IMR-90 (cell line): ENCODE results near the gene MUC5B. TPM values are rescaled to one million over a fixed set of nuclear protein-coding genes. Genes with fewer than 3 reads are reported as not detected.

Source experiments
- ATAC-seq: fragments of 200-7000 bp; cut with Tn5 transposase; 2 replicates; pipeline ENCODE4 v1.9.1; 2020; ENCODE audit warnings: low read depth, mild to moderate bottlenecking, moderate library complexity
- BruUV-seq: library from RNA; stranded (reverse); fragments of 400-500 nt; replicated peaks from 2 replicates; lab custom pipeline; 2021; lab: Mats Ljungman, UMichigan
- CTCF ChIA-PET: fragments of 300-600 bp; formaldehyde crosslinking; extraction: SDS; loops from one replicate; lab custom pipeline; 2021; ENCODE audit warnings: antibody characterized with exemption; lab: Yijun Ruan, JAX
- POLR2A ChIA-PET: fragments of 300-600 bp; sonication (Branson Sonifier 250); formaldehyde crosslinking; loops from one replicate; lab custom pipeline; 2022; ENCODE audit warnings: antibody characterized with exemption; ENCODE audit not compliant: unreplicated experiment; lab: Charles Lee
- DNase-seq: peaks from one replicate; pipeline ENCODE4 v3.0.0; 2013
- H2AFZ ChIP-seq: replicated peaks from 2 replicates; pipeline ENCODE3; 2013; ENCODE audit warnings: low read length, mild to moderate bottlenecking; ENCODE audit not compliant: poor library complexity
- H2AK5ac ChIP-seq: 2 replicates; pipeline ENCODE4 v1.6.1; 2013; ENCODE audit warnings: low read depth, low read length, inconsistent platforms
- H2AK9ac ChIP-seq: replicated peaks from 2 replicates; pipeline ENCODE3; 2013; ENCODE audit warnings: mild to moderate bottlenecking, low read depth, low read length, moderate library complexity; ENCODE audit not compliant: poor library complexity
- H2BK120ac ChIP-seq: 2 replicates; pipeline ENCODE4 v1.6.1; 2013; ENCODE audit warnings: low read depth, low read length, inconsistent platforms
- H2BK15ac ChIP-seq: 3 replicates; pipeline ENCODE4 v1.6.1; 2013; ENCODE audit warnings: low read depth, low read length, inconsistent platforms
- H2BK20ac ChIP-seq: 2 replicates; pipeline ENCODE4 v1.6.1; 2013; ENCODE audit warnings: low read depth, mild to moderate bottlenecking, inconsistent platforms, low read length, moderate library complexity
- H2BK5ac ChIP-seq: 2 replicates; pipeline ENCODE4 v1.6.1; 2013; ENCODE audit warnings: mild to moderate bottlenecking, low read depth, low read length, inconsistent platforms; ENCODE audit not compliant: poor library complexity, severe bottlenecking
- H3K14ac ChIP-seq: replicated peaks from 2 replicates; pipeline ENCODE4 v1.6.1; 2013; ENCODE audit warnings: low read depth, low read length, inconsistent platforms
- H3K18ac ChIP-seq: 2 replicates; pipeline ENCODE4 v1.6.1; 2013; ENCODE audit warnings: low read depth, low read length, control low read depth
- H3K23ac ChIP-seq: 2 replicates; pipeline ENCODE4 v1.6.1; 2013; ENCODE audit warnings: low read depth, low read length, inconsistent platforms
- H3K27ac ChIP-seq: 2 replicates; pipeline ENCODE4 v1.5.1; 2013; ENCODE audit warnings: mild to moderate bottlenecking, control low read depth, low read length; ENCODE audit not compliant: insufficient read depth
- H3K27me3 ChIP-seq: 2 replicates; pipeline ENCODE4 v1.6.1; 2013; ENCODE audit warnings: low read length; ENCODE audit not compliant: control insufficient read depth, insufficient read depth
- H3K36me3 ChIP-seq: 2 replicates; pipeline ENCODE4 v1.6.1; 2013; ENCODE audit warnings: low read length, mixed read lengths; ENCODE audit not compliant: control insufficient read depth, insufficient read depth
- H3K4ac ChIP-seq: 2 replicates; pipeline ENCODE4 v1.6.1; 2013; ENCODE audit warnings: low read depth, low read length, inconsistent platforms
- H3K4me1 ChIP-seq: 2 replicates; pipeline ENCODE4 v1.6.1; 2013; ENCODE audit warnings: low read length, mixed read lengths; ENCODE audit not compliant: control insufficient read depth, insufficient read depth
- H3K4me2 ChIP-seq: 2 replicates; pipeline ENCODE4 v1.6.1; 2013; ENCODE audit warnings: low read depth, mild to moderate bottlenecking, control low read depth, low read length, moderate library complexity
- H3K4me3 ChIP-seq: 2 replicates; pipeline ENCODE4 v1.5.1; 2013; ENCODE audit warnings: low read depth, mild to moderate bottlenecking, control low read depth, low read length, moderate library complexity; ENCODE audit not compliant: insufficient read depth
- H3K56ac ChIP-seq: 2 replicates; pipeline ENCODE4 v1.6.1; 2013; ENCODE audit warnings: low read length, inconsistent platforms; ENCODE audit not compliant: insufficient read depth; ENCODE audit errors: extremely low read depth
- H3K79me1 ChIP-seq, 2 experiments: 2 replicates each; pipeline ENCODE4 v1.6.1; 2013; ENCODE audit warnings: low read length in 2 of 2, inconsistent platforms in 1 of 2, low read depth in 1 of 2
- H3K9ac ChIP-seq: 2 replicates; pipeline ENCODE4 v1.6.1; 2013; ENCODE audit warnings: low read depth, low read length, control low read depth
- H3K9me1 ChIP-seq: 2 replicates; pipeline ENCODE4 v1.6.1; 2013; ENCODE audit warnings: low read length, inconsistent platforms; ENCODE audit not compliant: insufficient read depth
- H3K9me3 ChIP-seq: 2 replicates; pipeline ENCODE4 v1.6.1; 2013; ENCODE audit warnings: low read length; ENCODE audit not compliant: control insufficient read depth, insufficient read depth
- H4K20me1 ChIP-seq: 2 replicates; pipeline ENCODE4 v1.6.1; 2013; ENCODE audit warnings: low read length, inconsistent platforms; ENCODE audit not compliant: insufficient read depth
- H4K5ac ChIP-seq: 2 replicates; pipeline ENCODE4 v1.6.1; 2013; ENCODE audit warnings: mild to moderate bottlenecking, low read depth, low read length, control low read depth
- H4K8ac ChIP-seq, 2 experiments: 2 replicates each; pipeline ENCODE4 v1.6.1; 2013; ENCODE audit warnings: low read depth in 2 of 2, low read length in 2 of 2, control low read depth in 1 of 2, inconsistent platforms in 1 of 2
- H4K91ac ChIP-seq: 2 replicates; pipeline ENCODE4 v1.6.1; 2013; ENCODE audit warnings: low read depth, low read length, inconsistent platforms; ENCODE audit not compliant: insufficient read depth
- BHLHE40 ChIP-seq: fragments of 150-350 bp; IDR thresholded peaks from 2 replicates; pipeline ENCODE4 v1.6.1; 2016; ENCODE audit warnings: mild to moderate bottlenecking, low read depth, low read length
- CEBPB ChIP-seq: IDR thresholded peaks from 2 replicates; pipeline ENCODE4 v1.6.1; 2012; ENCODE audit warnings: low read depth, low read length, improper control_type of control experiment
- CHD1 ChIP-seq: IDR thresholded peaks from 2 replicates; pipeline ENCODE4 v1.6.1; 2012; ENCODE audit warnings: low read depth, low read length, improper control_type of control experiment
- FOS ChIP-seq: fragments of 150-350 bp; IDR thresholded peaks from 2 replicates; pipeline ENCODE4 v1.6.1; 2016; ENCODE audit warnings: low read depth, low read length
- MAFK ChIP-seq: IDR thresholded peaks from 2 replicates; pipeline ENCODE4 v1.6.1; 2012; ENCODE audit warnings: low read depth, low read length, improper control_type of control experiment
- MAZ ChIP-seq: IDR thresholded peaks from 2 replicates; pipeline ENCODE4 v1.6.1; 2012; ENCODE audit warnings: low read depth, mild to moderate bottlenecking, low read length, improper control_type of control experiment, moderate library complexity, borderline replicate concordance
- MXI1 ChIP-seq: IDR thresholded peaks from 2 replicates; pipeline ENCODE4 v1.6.1; 2012; ENCODE audit warnings: low read depth, mild to moderate bottlenecking, low read length, moderate library complexity, borderline replicate concordance
- NFE2L2 ChIP-seq: fragments of 150-350 bp; IDR thresholded peaks from 2 replicates; pipeline ENCODE4 v1.6.1; 2016; ENCODE audit warnings: low read depth, mild to moderate bottlenecking, low read length
- POLR2A ChIP-seq: IDR thresholded peaks from 2 replicates; pipeline ENCODE4 v1.6.1; 2012; ENCODE audit warnings: mild to moderate bottlenecking, low read depth, low read length
- RAD21 ChIP-seq: IDR thresholded peaks from 2 replicates; pipeline ENCODE4 v1.6.1; 2012; ENCODE audit warnings: low read length, improper control_type of control experiment
- RCOR1 ChIP-seq: IDR thresholded peaks from 2 replicates; pipeline ENCODE4 v1.6.1; 2012; ENCODE audit warnings: mild to moderate bottlenecking, low read length, improper control_type of control experiment; ENCODE audit not compliant: insufficient replicate concordance
- RFX5 ChIP-seq: IDR thresholded peaks from 2 replicates; pipeline ENCODE4 v1.8.0; 2012; ENCODE audit warnings: low read depth, mild to moderate bottlenecking, low read length, moderate library complexity
- SMC3 ChIP-seq: fragments of 150-350 bp; IDR thresholded peaks from 2 replicates; pipeline ENCODE4 v1.6.1; 2016; ENCODE audit warnings: low read depth, mild to moderate bottlenecking, antibody characterized with exemption, low read length, moderate library complexity
- WGBS, 2 experiments: methylation state at CpG; one replicate each; pipeline versions ENCODE4 v1.1.5 to v1.1.7; 2013; ENCODE audit warnings: missing lambda C conversion rate in 2 of 2; ENCODE audit not compliant: insufficient read length in 1 of 2; ENCODE audit errors: extremely low coverage in 2 of 2; 5-methylcytosine and 5-hydroxymethylcytosine counted together
- dilution Hi-C: fragments of 300-500 bp; cut with HindIII; formaldehyde crosslinking; loops from one replicate; pipeline ENCODE4 v1.14.3; 2018; ENCODE audit warnings: low sequenced_read_pairs; ENCODE audit not compliant: unreplicated experiment
- in situ Hi-C: fragments of 300-500 bp; cut with MboI; formaldehyde crosslinking; loops from 3 replicates; pipeline ENCODE4 v1.14.3; 2019; ENCODE audit warnings: low sequenced_read_pairs, inconsistent platforms, mixed read lengths
- intact Hi-C: fragments of 100-400 bp; cut with micrococcal nuclease; formaldehyde crosslinking; loops from 2 replicates; pipeline ENCODE4 v1.10.0; 2022
- polyA plus RNA-seq, 3 experiments: library from polyadenylated mRNA; depleted of rRNA; stranded (reverse); fragments of >200 nt; gene quantifications; 2 replicates each; pipeline ENCODE4 v1.2.3, GENCODE V29; 2012; ENCODE audit warnings: low replicate concordance in 1 of 3
- total RNA-seq: library from RNA; depleted of rRNA; stranded (reverse); fragments of >200 nt; gene quantifications from 2 replicates; pipeline ENCODE4 v1.2.3, GENCODE V29; 2012
- TF ChIP-seq, protein P1 (sequence below): conservative IDR thresholded peaks from 2 replicates; pipeline ENCODE4 v1.5.1; 2012; ENCODE audit warnings: mild to moderate bottlenecking, low read depth, low read length, improper control_type of control experiment
- TF ChIP-seq, protein P2 (sequence below): fragments of 150-350 bp; IDR thresholded peaks from 2 replicates; pipeline ENCODE4 v1.6.1; 2016; ENCODE audit warnings: low read depth, mild to moderate bottlenecking, low read length, moderate library complexity, borderline replicate concordance
- TF ChIP-seq, protein P3 (sequence below): fragments of 150-350 bp; IDR thresholded peaks from 2 replicates; pipeline ENCODE4 v1.6.1; 2017; ENCODE audit warnings: mild to moderate bottlenecking, antibody characterized with exemption, low read length, low read depth

The MUC5B gene
- total and polyA plus RNA-seq, 2 of the 4 experiments (the other 2 are of a cell fraction), result not detected

DNA sequence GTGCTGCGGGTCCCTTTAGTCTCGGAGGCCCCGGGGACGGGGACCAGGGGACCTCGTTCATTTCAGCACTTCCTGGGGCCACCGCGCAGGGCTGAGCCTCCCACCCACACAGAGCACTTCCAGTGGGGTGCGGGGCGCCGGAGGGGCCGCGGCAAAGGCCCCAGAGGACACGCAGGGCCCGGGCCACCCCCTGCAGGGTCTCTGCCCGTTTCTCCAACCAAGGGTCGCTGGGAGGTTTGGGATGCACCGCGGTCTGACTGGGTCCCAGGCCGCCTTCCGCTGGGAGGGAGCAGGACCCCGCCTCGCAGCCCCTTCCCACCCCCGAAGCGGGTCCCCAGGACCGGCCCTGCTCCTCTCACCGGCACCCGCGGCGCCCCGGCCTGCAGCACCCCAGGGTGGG, 49.1 kb downstream of the MUC5B start:
- H4K20me1 ChIP-seq, result no peaks in the 10 kb centered on the region
- H4K5ac ChIP-seq, result no peak overlapping the region
- POLR2A ChIA-PET, result no interaction called here
- no TSS peak for BruUV-seq
- in situ Hi-C loops (no loop called here), dilution Hi-C loops (no loop called here), intact Hi-C loops (no loop called here)
- peaks cover 23% of the 10 kb centered on the region for H3K36me3 ChIP-seq
- ATAC-seq, result no peak
- no peak overlapping the region for H4K8ac ChIP-seq
- no peak overlapping the region for H3K4me3 ChIP-seq
- no peaks in the 10 kb centered on the region; a peak in 1 of 4 replicates for H3K79me1 ChIP-seq
- H3K14ac ChIP-seq, result no peak overlapping the region
- no peaks in the 10 kb centered on the region for H3K4me1 ChIP-seq
- H3K4ac ChIP-seq, result no peak overlapping the region
- H2BK5ac ChIP-seq, result no peak overlapping the region
- H3K9me3 ChIP-seq, result no peaks in the 10 kb centered on the region
- no peak overlapping the region for H2AK9ac ChIP-seq
- no peak overlapping the region for H4K91ac ChIP-seq
- H2AFZ ChIP-seq, result no peak overlapping the region
- no peak overlapping the region for H3K27ac ChIP-seq
- H3K9me1 ChIP-seq, result no peaks in the 10 kb centered on the region
- H2BK20ac ChIP-seq, result no peak overlapping the region
- H3K4me2 ChIP-seq, result no peak overlapping the region
- TF ChIP-seq MAFK (no peak), RCOR1 (no peak), CHD1 (no peak), FOS (no peak), POLR2A (no peak), MXI1 (no peak), RFX5 (no peak), BHLHE40 (no peak), SMC3 (no peak), NFE2L2 (no peak), MAZ (no peak), RAD21 (no peak), CEBPB (no peak)
- TF ChIP-seq, protein P1, sequence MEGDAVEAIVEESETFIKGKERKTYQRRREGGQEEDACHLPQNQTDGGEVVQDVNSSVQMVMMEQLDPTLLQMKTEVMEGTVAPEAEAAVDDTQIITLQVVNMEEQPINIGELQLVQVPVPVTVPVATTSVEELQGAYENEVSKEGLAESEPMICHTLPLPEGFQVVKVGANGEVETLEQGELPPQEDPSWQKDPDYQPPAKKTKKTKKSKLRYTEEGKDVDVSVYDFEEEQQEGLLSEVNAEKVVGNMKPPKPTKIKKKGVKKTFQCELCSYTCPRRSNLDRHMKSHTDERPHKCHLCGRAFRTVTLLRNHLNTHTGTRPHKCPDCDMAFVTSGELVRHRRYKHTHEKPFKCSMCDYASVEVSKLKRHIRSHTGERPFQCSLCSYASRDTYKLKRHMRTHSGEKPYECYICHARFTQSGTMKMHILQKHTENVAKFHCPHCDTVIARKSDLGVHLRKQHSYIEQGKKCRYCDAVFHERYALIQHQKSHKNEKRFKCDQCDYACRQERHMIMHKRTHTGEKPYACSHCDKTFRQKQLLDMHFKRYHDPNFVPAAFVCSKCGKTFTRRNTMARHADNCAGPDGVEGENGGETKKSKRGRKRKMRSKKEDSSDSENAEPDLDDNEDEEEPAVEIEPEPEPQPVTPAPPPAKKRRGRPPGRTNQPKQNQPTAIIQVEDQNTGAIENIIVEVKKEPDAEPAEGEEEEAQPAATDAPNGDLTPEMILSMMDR, result no peak
- TF ChIP-seq, protein P2, sequence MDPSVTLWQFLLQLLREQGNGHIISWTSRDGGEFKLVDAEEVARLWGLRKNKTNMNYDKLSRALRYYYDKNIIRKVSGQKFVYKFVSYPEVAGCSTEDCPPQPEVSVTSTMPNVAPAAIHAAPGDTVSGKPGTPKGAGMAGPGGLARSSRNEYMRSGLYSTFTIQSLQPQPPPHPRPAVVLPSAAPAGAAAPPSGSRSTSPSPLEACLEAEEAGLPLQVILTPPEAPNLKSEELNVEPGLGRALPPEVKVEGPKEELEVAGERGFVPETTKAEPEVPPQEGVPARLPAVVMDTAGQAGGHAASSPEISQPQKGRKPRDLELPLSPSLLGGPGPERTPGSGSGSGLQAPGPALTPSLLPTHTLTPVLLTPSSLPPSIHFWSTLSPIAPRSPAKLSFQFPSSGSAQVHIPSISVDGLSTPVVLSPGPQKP, result no peak
- TF ChIP-seq, protein P3, sequence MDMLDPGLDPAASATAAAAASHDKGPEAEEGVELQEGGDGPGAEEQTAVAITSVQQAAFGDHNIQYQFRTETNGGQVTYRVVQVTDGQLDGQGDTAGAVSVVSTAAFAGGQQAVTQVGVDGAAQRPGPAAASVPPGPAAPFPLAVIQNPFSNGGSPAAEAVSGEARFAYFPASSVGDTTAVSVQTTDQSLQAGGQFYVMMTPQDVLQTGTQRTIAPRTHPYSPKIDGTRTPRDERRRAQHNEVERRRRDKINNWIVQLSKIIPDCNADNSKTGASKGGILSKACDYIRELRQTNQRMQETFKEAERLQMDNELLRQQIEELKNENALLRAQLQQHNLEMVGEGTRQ, result no peak
- no peaks in the 10 kb centered on the region for H3K27me3 ChIP-seq
- no peak overlapping the region for H3K18ac ChIP-seq
- H3K23ac ChIP-seq, result no peak overlapping the region
- no peak overlapping the region for H2AK5ac ChIP-seq
- 82% methylated on average over 9 of the region's 30 CpGs; no CpG with 5 or more reads in 1 of the 2 experiments for WGBS, 2 experiments
- DNase-seq, result no peak
- H3K56ac ChIP-seq, result no peak overlapping the region
- no peak overlapping the region for H3K9ac ChIP-seq
- H2BK15ac ChIP-seq, result no peak overlapping the region
- CTCF ChIA-PET, result no interaction called here
- no peak overlapping the region for H2BK120ac ChIP-seq
